Gastroesophageal sphincter (tissue), 4 donors: ENCODE measurements around the gene SCAPER. TPM values are rescaled to one million over a fixed set of nuclear protein-coding genes. Genes with fewer than 3 reads are reported as not detected.

ENCODE experiments used
- ATAC-seq: fragments of 150-250 bp; one replicate; pipeline ENCODE4 v1.9.1; 2016; ENCODE audit warnings: mild to moderate bottlenecking, moderate library complexity
- H3K27ac ChIP-seq, 4 donors: fragments of 200-600 bp; sonication (generic) in 3 of 4; 1 replicate in 3 of 4; 2 replicates in 1 of 4; pipeline ENCODE4 v1.5.1; 2016 to 2019
- H3K27me3 ChIP-seq: fragments of 200-600 bp; sonication (generic); one replicate; pipeline ENCODE4 v1.5.1; 2019
- H3K36me3 ChIP-seq, 2 donors: fragments of 200-600 bp; sonication (generic); one replicate each; pipeline ENCODE4 v1.5.1; 2019; ENCODE audit warnings: control low read depth in 1 of 2
- H3K4me1 ChIP-seq, 3 donors: fragments of 200-600 bp; sonication (generic); 1 replicate in 2 of 3; 2 replicates in 1 of 3; pipeline ENCODE4 v1.5.1; 2016 to 2019; ENCODE audit warnings: control low read depth in 2 of 3
- H3K4me3 ChIP-seq, 2 donors: fragments of 200-600 bp; sonication (generic); one replicate each; pipeline ENCODE4 v1.5.1; 2019; ENCODE audit warnings: mild to moderate bottlenecking in 1 of 2, moderate library complexity in 1 of 2
- H3K9me3 ChIP-seq, 3 donors: fragments of 200-600 bp; sonication (generic); one replicate each; pipeline ENCODE4 v1.5.1; 2017 to 2019; ENCODE audit warnings: control low read depth in 2 of 3
- CTCF ChIP-seq, 4 experiments: fragments of 200-600 bp in 2 of 4; fragments of 450-650 bp in 2 of 4; sonication (generic) in 1 of 4; IDR thresholded peaks; one replicate each; pipeline ENCODE4 v1.5.1; 2017 to 2019; ENCODE audit warnings: antibody characterized with exemption in 4 of 4, mild to moderate bottlenecking in 2 of 4, moderate library complexity in 2 of 4
- EP300 ChIP-seq: sonication (generic); formaldehyde crosslinking; IDR thresholded peaks from one replicate; pipeline ENCODE4 v1.6.1; 2017; ENCODE audit warnings: antibody characterized with exemption, mild to moderate bottlenecking
- POLR2A ChIP-seq, 2 donors: fragments of 450-650 bp; IDR thresholded peaks; one replicate each; pipeline ENCODE4 v1.6.1; 2017; ENCODE audit warnings: antibody characterized with exemption in 2 of 2, mild to moderate bottlenecking in 2 of 2, moderate library complexity in 1 of 2
- POLR2AphosphoS5 ChIP-seq: sonication (generic); formaldehyde crosslinking; IDR thresholded peaks from one replicate; pipeline ENCODE4 v1.6.1; 2017; ENCODE audit warnings: antibody characterized with exemption
- WGBS, 2 donors: methylation state at CpG; one replicate each; pipeline ENCODE4 v1.1.5; 2018; ENCODE audit warnings: low coverage in 1 of 2; 5-methylcytosine and 5-hydroxymethylcytosine counted together
- total RNA-seq, 4 donors: library from RNA; depleted of rRNA; stranded (reverse); fragments of >200 nt; gene quantifications; one replicate each; pipeline ENCODE4 v1.1.0, GENCODE V29; 2016

The SCAPER gene
- total RNA-seq, 4 donors from 2014 or later, result 21.5 to 34.3 (median 28.7) TPM

GRCh38 chr15:76334438-76335306 lies 570.5 kb downstream of the SCAPER start:
- peak overlapping the region in 1 of 4 donors; percentile 83 for H3K27ac ChIP-seq

GRCh38 chr15:76333720-76334437 lies 571.3 kb downstream of the SCAPER start:
- 48 to 79% methylated on average over 3 to 7 of the region's 9 CpGs for WGBS, 2 donors
- TF ChIP-seq POLR2A (IDR thresholded peaks at IDR 0.05) (no peak), CTCF (IDR thresholded peaks at IDR 0.05) (no peak), EP300 (no peak), POLR2AphosphoS5 (no peak)
- no peak for ATAC-seq
- no peak overlapping the region for H3K4me3 ChIP-seq
- H3K36me3 ChIP-seq, result no peaks in the 10 kb centered on the region
- peaks cover 0 to 40% (median 3%) of the 10 kb centered on the region in 3 donors for H3K4me1 ChIP-seq
- no peak overlapping the region for H3K27ac ChIP-seq
- H3K27me3 ChIP-seq, result peaks cover 69% of the 10 kb centered on the region
- no peaks in the 10 kb centered on the region for H3K9me3 ChIP-seq

More at GRCh38 chr15:76334438-76335306, 570.5 kb downstream of the SCAPER start:
- 43 to 75% methylated on average over 5 to 25 of the region's 44 CpGs for WGBS, 2 donors
- no peak for TF ChIP-seq POLR2A (IDR thresholded peaks at IDR 0.05)
- no peak for TF ChIP-seq CTCF (IDR thresholded peaks at IDR 0.05)
- no peak for TF ChIP-seq POLR2AphosphoS5
- no peak for TF ChIP-seq EP300
- peaks cover 70% of the 10 kb centered on the region for H3K27me3 ChIP-seq
- peak overlapping the region in 1 of 2 donors; percentile 58 for H3K4me3 ChIP-seq
- no peaks in the 10 kb centered on the region for H3K9me3 ChIP-seq
- peaks cover 0 to 48% (median 6%) of the 10 kb centered on the region in 3 donors for H3K4me1 ChIP-seq
- no peaks in the 10 kb centered on the region for H3K36me3 ChIP-seq
- ATAC-seq, result no peak

DNA sequence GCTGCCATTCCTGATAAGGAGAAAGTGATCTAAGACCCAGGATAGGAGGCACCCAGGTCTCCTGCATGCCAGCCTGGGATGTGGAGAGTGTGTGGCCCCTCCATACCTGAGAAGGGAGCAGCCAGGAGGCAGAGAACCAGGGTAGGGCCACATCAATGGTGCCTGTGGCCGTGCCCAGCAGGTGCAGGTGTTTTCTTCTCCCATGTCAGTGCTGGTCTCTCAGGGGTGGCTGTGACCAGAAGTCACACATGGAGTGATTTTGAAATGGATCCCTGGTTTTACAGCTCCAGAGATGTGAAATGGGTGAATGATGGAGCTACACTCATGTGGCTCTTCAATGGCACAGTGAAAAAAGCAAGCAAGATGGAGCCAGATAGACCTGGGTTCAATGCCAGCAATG lies 571.8 kb downstream of the SCAPER start:
- Histone ChIP-seq H3K27me3 (peaks cover 65% of the 10 kb centered on the region), H3K9me3 (no peaks in the 10 kb centered on the region), H3K36me3 (no peaks in the 10 kb centered on the region), H3K4me1 (peaks cover 0 to 34% (median 3%) of the 10 kb centered on the region in 3 donors), H3K4me3 (no peak overlapping the region), H3K27ac (no peak overlapping the region)
- ATAC-seq, result no peak
- WGBS, 2 donors, result no CpG with 5 or more reads among the region's 1 CpG
- TF ChIP-seq CTCF (IDR thresholded peaks at IDR 0.05) (no peak), POLR2AphosphoS5 (no peak), EP300 (no peak), POLR2A (IDR thresholded peaks at IDR 0.05) (no peak)

GRCh38 chr15:76332796-76333195 lies 572.3 kb downstream of the SCAPER start:
- Histone ChIP-seq H3K27me3 (peaks cover 60% of the 10 kb centered on the region), H3K4me3 (no peak overlapping the region), H3K27ac (no peak overlapping the region), H3K36me3 (no peaks in the 10 kb centered on the region), H3K4me1 (peaks cover 0 to 29% (median 3%) of the 10 kb centered on the region in 3 donors), H3K9me3 (no peaks in the 10 kb centered on the region)
- 80% methylated on average over 1 of the region's 1 CpG; no CpG with 5 or more reads in 1 of the 2 donors for WGBS, 2 donors
- no peak for TF ChIP-seq CTCF (IDR thresholded peaks at IDR 0.05)
- TF ChIP-seq EP300, result no peak
- TF ChIP-seq POLR2A (IDR thresholded peaks at IDR 0.05), result no peak
- no peak for TF ChIP-seq POLR2AphosphoS5
- no peak for ATAC-seq
